CD4-positive, alpha-beta memory T cell (primary cell): ENCODE results near the gene OR2G6. TPM values are rescaled to one million over a fixed set of nuclear protein-coding genes. Genes with fewer than 3 reads are reported as not detected.
"Not testable (repeated sequence)": the region's sequence is repeated elsewhere in the genome, so short reads cannot be mapped to it uniquely, and the experiment has no call there.

ENCODE experiments used
- CTCF ChIA-PET: fragments of 350-600 bp; sonication (Branson Sonifier 250); formaldehyde crosslinking; loops from one replicate; lab custom pipeline; 2021; ENCODE audit warnings: inconsistent platforms; ENCODE audit not compliant: partially characterized antibody; lab: Charles Lee
- POLR2A ChIA-PET: fragments of 350-600 bp; sonication (Branson Sonifier 250); formaldehyde crosslinking; loops from one replicate; lab custom pipeline; 2021; ENCODE audit not compliant: partially characterized antibody; lab: Charles Lee
- DNase-seq, 5 donors: peaks; one replicate each; pipeline versions ENCODE4 v3.0.0 to v3.0.0-alpha.2; 2020 to 2022; ENCODE audit warnings: mixed read lengths in 1 of 5
- H3K27ac ChIP-seq: one replicate; pipeline ENCODE4 v1.7.0; 2013; ENCODE audit warnings: low read depth, low read length
- H3K27me3 ChIP-seq: 2 replicates; pipeline ENCODE4 v1.7.0; 2013; ENCODE audit warnings: mild to moderate bottlenecking, low read length, moderate library complexity; ENCODE audit not compliant: insufficient read depth
- H3K36me3 ChIP-seq: 2 replicates; pipeline ENCODE4 v1.7.0; 2013; ENCODE audit warnings: mild to moderate bottlenecking, low read length, moderate library complexity; ENCODE audit not compliant: insufficient read depth
- H3K4me1 ChIP-seq: 2 replicates; pipeline ENCODE4 v1.7.0; 2013; ENCODE audit warnings: mild to moderate bottlenecking, low read length, moderate library complexity; ENCODE audit not compliant: insufficient read depth
- H3K4me3 ChIP-seq, 2 donors: one replicate each; pipeline ENCODE4 v1.7.0; 2013; ENCODE audit warnings: low read length in 2 of 2, mild to moderate bottlenecking in 1 of 2
- H3K9me3 ChIP-seq, 2 donors: one replicate each; pipeline ENCODE4 v1.7.0; 2013; ENCODE audit warnings: low read length in 2 of 2, control low read depth in 1 of 2; ENCODE audit not compliant: control insufficient read depth in 1 of 2
- H3K27ac Mint-ChIP-seq, 7 donors: one replicate each; pipeline ENCODE4 v1.8.0; 2020 to 2021; ENCODE audit warnings: mixed read lengths in 7 of 7, mild to moderate bottlenecking in 6 of 7, inconsistent platforms in 3 of 7, moderate library complexity in 3 of 7
- H3K27me3 Mint-ChIP-seq, 2 donors: one replicate each; pipeline ENCODE4 v1.8.0; 2020 to 2021; ENCODE audit warnings: mixed read lengths in 2 of 2
- H3K36me3 Mint-ChIP-seq, 2 donors: one replicate each; pipeline ENCODE4 v1.8.0; 2020 to 2021; ENCODE audit warnings: mixed read lengths in 2 of 2, inconsistent platforms in 1 of 2, mild to moderate bottlenecking in 1 of 2
- H3K4me1 Mint-ChIP-seq, 4 donors: one replicate each; pipeline ENCODE4 v1.8.0; 2020 to 2021; ENCODE audit warnings: mixed read lengths in 4 of 4, mild to moderate bottlenecking in 1 of 4
- H3K4me3 Mint-ChIP-seq, 8 donors: one replicate each; pipeline ENCODE4 v1.8.0; 2020 to 2021; ENCODE audit warnings: mixed read lengths in 8 of 8, mild to moderate bottlenecking in 7 of 8, moderate library complexity in 6 of 8, inconsistent platforms in 3 of 8
- H3K9me3 Mint-ChIP-seq, 8 donors: one replicate each; pipeline ENCODE4 v1.8.0; 2020 to 2021; ENCODE audit warnings: mixed read lengths in 8 of 8, mild to moderate bottlenecking in 5 of 8, inconsistent platforms in 3 of 8, moderate library complexity in 1 of 8
- intact Hi-C: fragments of 100-400 bp; cut with micrococcal nuclease; formaldehyde crosslinking; loops from one replicate; pipeline ENCODE4 v1.15.1; 2023
- polyA plus RNA-seq, 2 donors: library from polyadenylated mRNA; unstranded; fragments of 300-500 nt; fragmentation: Illumina TruSeq; gene quantifications; one replicate each; pipeline ENCODE4 v1.2.3, GENCODE V29; 2021
- total RNA-seq, 2 experiments: library from RNA; stranded (reverse); gene quantifications; one replicate each; pipeline ENCODE4 v1.2.3, GENCODE V29; 2021

Gene OR2G6
- not detected for total RNA-seq
- not detected for polyA plus RNA-seq

GRCh38 chr1:248507773-248508172, at the start of gene OR2G6:
TSS of gene OR2G6 (plus strand) at chr1:248508073. CDS start at chr1:248521647, 13,574 bp downstream.
- H3K4me1 Mint-ChIP-seq, H3K27ac Mint-ChIP-seq, H3K4me3 Mint-ChIP-seq, POLR2A ChIA-PET, H3K27me3 ChIP-seq, H3K4me1 ChIP-seq, H3K9me3 ChIP-seq, H3K27ac ChIP-seq, intact Hi-C loops, H3K36me3 Mint-ChIP-seq, H3K9me3 Mint-ChIP-seq, H3K27me3 Mint-ChIP-seq, DNase-seq, CTCF ChIA-PET, H3K4me3 ChIP-seq, H3K36me3 ChIP-seq: not testable (repeated sequence)

GRCh38 chr1:248459117-248459516, 48.8 kb upstream of the OR2G6 start:
- peaks cover 0 to 23% (median 0%) of the 10 kb centered on the region in 8 donors for H3K9me3 Mint-ChIP-seq
- H3K4me3 ChIP-seq, DNase-seq, CTCF ChIA-PET, H3K27ac Mint-ChIP-seq, H3K9me3 ChIP-seq, H3K4me1 Mint-ChIP-seq, H3K36me3 Mint-ChIP-seq, H3K36me3 ChIP-seq, H3K27me3 ChIP-seq, H3K4me1 ChIP-seq, H3K27me3 Mint-ChIP-seq, intact Hi-C loops, H3K27ac ChIP-seq, H3K4me3 Mint-ChIP-seq, POLR2A ChIA-PET: not testable (repeated sequence)

- no peaks in the 10 kb centered on the region for H3K36me3 ChIP-seq
- H3K36me3 Mint-ChIP-seq = peaks cover 9% of the 10 kb centered on the region in 2 donors
- H3K4me1 ChIP-seq = no peaks in the 10 kb centered on the region
- H3K4me3 Mint-ChIP-seq = no peak overlapping the region
- H3K27ac Mint-ChIP-seq = peak overlapping the region in 1 of 7 donors; percentile 36
- H3K27me3 Mint-ChIP-seq = peaks cover 0 to 1% of the 10 kb centered on the region in 2 donors
- no peaks in the 10 kb centered on the region for H3K27me3 ChIP-seq
- POLR2A ChIA-PET = no interaction called here
- no peaks in the 10 kb centered on the region for H3K9me3 ChIP-seq
- H3K4me3 ChIP-seq = no peak overlapping the region
- H3K4me1 Mint-ChIP-seq = peaks cover 0 to 2% (median 0%) of the 10 kb centered on the region in 4 donors
- peaks cover 0 to 30% (median 10%) of the 10 kb centered on the region in 8 donors for H3K9me3 Mint-ChIP-seq
- CTCF ChIA-PET = no interaction called here
- DNase-seq = no peak
- intact Hi-C loops = no loop called here
- no peak overlapping the region for H3K27ac ChIP-seq
Measured at GRCh38 chr1:248471154-248471553, 36.7 kb upstream of the OR2G6 start.

GRCh38 chr1:248472111-248472510, 35.8 kb upstream of the OR2G6 start:
- POLR2A ChIA-PET, H3K4me1 Mint-ChIP-seq, H3K27ac Mint-ChIP-seq: not testable (repeated sequence)

GRCh38 chr1:248473051-248473450, 34.8 kb upstream of the OR2G6 start, which contains the start of gene OR2T3:
TSS of gene OR2T3 (plus strand) at chr1:248473351. CDS start at chr1:248473351, 0 bp downstream.
- H3K36me3 ChIP-seq, H3K4me1 Mint-ChIP-seq, H3K27ac Mint-ChIP-seq, H3K36me3 Mint-ChIP-seq, H3K27me3 ChIP-seq, POLR2A ChIA-PET, H3K9me3 ChIP-seq, H3K4me1 ChIP-seq, H3K4me3 Mint-ChIP-seq, H3K27ac ChIP-seq, H3K4me3 ChIP-seq, H3K27me3 Mint-ChIP-seq, intact Hi-C loops, CTCF ChIA-PET, DNase-seq: not testable (repeated sequence)
- H3K9me3 Mint-ChIP-seq = peaks cover 0 to 16% (median 2%) of the 10 kb centered on the region in 8 donors

More at GRCh38 chr1:248472111-248472510, 35.8 kb upstream of the OR2G6 start:
- H3K36me3 ChIP-seq, H3K27me3 ChIP-seq, DNase-seq, H3K27me3 Mint-ChIP-seq, intact Hi-C loops, CTCF ChIA-PET, H3K4me1 ChIP-seq, H3K4me3 ChIP-seq, H3K36me3 Mint-ChIP-seq, H3K9me3 ChIP-seq, H3K27ac ChIP-seq, H3K4me3 Mint-ChIP-seq: not testable (repeated sequence)
- peaks cover 0 to 24% (median 6%) of the 10 kb centered on the region in 8 donors for H3K9me3 Mint-ChIP-seq

GRCh38 chr1:248475660-248476059, 32.2 kb upstream of the OR2G6 start:
- H3K27ac Mint-ChIP-seq, CTCF ChIA-PET, H3K36me3 Mint-ChIP-seq, H3K9me3 ChIP-seq, H3K4me3 ChIP-seq, intact Hi-C loops, DNase-seq, H3K4me1 Mint-ChIP-seq, H3K27me3 Mint-ChIP-seq, POLR2A ChIA-PET, H3K4me3 Mint-ChIP-seq, H3K27me3 ChIP-seq, H3K9me3 Mint-ChIP-seq, H3K4me1 ChIP-seq, H3K27ac ChIP-seq, H3K36me3 ChIP-seq: not testable (repeated sequence)

- H3K27me3 ChIP-seq, H3K4me1 ChIP-seq, intact Hi-C loops, H3K27me3 Mint-ChIP-seq, H3K36me3 ChIP-seq, H3K9me3 ChIP-seq, H3K9me3 Mint-ChIP-seq, H3K4me3 ChIP-seq, CTCF ChIA-PET, POLR2A ChIA-PET, H3K36me3 Mint-ChIP-seq: not testable (repeated sequence)
- Mint-ChIP-seq H3K27ac (peak overlapping the region; percentile 85 to 97 (median 93)), H3K4me1 (peaks cover 4 to 19% (median 8%) of the 10 kb centered on the region in 4 donors), H3K4me3 (peak overlapping the region; percentile 85 to 96 (median 92))
- peak in 4 of 5 donors; percentile 23 to 55 (median 46) for DNase-seq
- peak overlapping the region; percentile 35 for H3K27ac ChIP-seq
Measured at GRCh38 chr1:248481686-248482579, 25.9 kb upstream of the OR2G6 start.
